GM18870 (cell line): ENCODE data around the gene TMEM86B.

Experiments
- ATAC-seq: cut with Tn5 transposase; IDR thresholded peaks from one replicate; pipeline ENCODE4 v1.9.1; 2021; ENCODE audit warnings: moderate library complexity; ENCODE audit not compliant: unreplicated experiment

TMEM86B gene

DNA sequence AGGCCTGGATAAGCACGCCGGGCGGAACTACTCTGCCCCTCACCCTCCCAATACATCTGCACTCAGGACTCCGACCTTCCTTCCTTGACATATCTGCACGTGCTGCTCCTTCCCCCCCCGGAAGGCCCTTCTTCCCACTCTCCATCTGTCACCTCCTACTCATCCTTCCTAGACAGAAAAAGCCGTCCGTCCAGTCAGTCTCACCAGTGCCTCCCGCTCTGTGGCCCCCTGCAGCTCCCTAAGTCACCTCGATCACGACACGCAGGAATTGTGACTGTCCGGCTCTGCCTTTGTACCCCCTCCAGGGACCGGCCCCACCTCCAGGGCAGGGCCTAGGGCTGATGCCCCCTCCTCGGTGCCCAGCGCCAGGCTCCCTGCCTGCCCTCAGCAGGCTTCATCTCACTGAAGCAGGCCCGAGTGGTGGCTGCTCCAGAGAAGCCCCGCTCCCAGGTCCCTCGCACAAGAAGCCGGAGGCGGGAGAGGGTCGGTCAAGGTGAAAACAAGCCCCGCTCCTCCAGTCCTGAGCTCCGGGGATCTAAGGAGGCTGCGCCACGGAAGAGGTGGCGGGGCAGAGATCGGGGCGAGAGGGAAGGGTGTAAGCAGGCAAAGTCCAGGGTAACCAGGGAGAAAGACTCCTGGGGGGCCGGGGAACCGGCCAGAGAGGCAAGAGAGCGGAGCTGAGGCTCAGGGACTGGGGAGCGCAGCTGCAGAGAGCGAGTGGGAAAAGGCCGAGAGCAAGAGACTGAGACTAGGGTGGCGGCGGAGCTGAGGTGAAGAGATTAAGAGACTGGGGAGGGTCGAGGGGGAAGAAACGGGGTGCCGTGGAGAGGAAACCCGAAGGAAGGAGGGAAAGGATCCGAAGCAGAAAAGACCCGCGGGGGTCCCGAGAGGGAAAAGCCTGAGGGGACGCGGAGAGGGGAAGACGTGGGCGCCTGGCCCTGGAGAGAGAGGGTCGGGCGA is 29.2 kb upstream of the TMEM86B start:
- no peak for ATAC-seq

DNA sequence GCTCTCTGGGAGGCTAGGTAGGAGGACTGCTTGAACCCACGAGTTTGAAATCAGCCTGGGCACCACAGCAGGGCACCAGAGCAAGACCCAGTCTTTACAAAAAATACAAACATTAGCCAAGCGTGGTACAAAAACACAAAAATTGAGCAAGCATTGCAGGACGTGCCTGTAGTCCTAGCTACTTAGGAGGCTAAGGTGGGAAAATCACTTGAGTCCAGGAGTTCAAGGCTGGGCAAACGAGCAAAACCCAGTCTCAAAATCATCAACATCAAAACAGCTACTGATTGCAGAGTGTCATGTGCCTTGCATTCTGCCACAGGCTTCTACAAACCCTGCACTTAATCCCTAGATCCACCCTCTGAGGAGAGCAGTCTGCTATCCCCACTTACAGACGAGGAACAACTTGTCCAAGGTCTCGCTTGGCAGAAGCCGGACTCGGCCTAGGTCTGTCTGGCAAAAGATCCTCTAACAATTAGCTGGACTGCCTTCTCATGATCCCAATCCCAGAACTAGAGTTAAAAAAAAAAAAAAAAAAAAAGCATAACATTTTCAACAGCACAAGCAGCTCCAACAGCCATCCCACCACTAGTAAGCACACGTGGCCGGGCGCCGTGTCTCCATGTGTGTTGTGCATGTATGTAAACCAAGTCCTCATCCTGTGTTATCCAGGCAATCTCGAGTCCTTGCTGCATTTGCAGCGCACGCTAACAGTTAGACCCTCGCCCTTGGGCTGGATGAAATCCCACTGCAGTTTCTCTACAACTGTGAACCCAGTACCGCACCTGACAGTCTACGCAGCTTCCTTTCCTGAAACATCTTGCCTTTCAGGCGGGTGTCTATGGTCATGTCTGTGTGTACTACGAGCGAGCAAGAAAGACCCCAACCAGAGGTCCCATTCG is 28.2 kb upstream of the TMEM86B start:
- no peak for ATAC-seq

DNA sequence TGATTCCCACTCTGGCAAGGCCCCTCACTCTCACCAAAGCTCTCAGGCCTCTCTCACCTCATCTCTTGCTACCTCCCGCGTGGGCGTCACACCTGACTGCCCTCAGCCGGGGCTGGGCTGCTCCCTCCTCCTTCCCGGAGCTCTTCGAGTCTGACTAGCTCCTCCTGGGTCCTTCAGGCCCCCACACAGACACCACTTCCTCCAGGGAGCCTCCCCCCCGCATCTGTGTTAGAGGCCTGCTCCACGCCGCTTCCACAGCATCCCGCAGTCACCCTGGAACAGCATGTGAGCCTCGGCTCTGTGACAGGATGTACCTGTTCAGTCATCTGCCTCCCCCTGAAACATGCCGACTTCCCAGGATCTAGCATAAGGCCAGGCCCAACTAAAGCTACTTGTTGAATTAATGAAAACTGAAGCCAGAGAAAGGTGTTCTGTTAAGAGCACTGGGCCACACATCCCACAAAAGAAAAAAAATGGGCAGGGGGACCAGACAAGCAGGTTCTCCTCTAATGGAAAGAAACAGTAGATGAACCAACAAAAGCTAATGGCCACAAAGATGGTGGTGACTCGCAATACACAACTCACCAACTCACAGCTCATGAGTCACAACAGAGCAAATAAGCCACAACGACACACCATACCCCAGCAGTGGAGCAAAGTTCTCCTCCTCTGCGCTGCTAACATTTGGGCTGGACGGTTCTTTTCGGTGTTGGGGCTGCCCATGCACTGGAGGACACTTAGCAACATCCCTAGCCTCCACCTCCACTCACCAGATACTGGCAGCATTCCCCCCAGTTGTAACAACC is 27.3 kb upstream of the TMEM86B start:
- ATAC-seq: no peak

DNA sequence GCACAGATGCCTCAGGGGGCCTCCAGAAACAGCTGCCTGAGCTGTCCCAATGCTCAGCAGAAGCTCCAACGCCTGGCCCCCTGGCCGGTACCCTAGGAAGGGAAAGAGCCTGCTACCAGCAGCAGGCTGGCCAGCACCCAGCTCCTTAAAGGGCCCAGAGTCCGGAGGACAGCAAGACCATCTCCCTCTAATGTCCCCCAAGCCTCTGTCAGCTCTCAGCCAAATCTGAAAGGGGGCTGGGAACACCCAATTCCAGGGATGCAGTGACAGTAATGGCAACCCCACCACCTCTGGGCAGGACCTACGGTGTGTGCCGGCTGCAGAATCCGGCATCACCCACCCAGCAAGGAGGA is 26.0 kb upstream of the TMEM86B start:
- ATAC-seq: no peak

DNA sequence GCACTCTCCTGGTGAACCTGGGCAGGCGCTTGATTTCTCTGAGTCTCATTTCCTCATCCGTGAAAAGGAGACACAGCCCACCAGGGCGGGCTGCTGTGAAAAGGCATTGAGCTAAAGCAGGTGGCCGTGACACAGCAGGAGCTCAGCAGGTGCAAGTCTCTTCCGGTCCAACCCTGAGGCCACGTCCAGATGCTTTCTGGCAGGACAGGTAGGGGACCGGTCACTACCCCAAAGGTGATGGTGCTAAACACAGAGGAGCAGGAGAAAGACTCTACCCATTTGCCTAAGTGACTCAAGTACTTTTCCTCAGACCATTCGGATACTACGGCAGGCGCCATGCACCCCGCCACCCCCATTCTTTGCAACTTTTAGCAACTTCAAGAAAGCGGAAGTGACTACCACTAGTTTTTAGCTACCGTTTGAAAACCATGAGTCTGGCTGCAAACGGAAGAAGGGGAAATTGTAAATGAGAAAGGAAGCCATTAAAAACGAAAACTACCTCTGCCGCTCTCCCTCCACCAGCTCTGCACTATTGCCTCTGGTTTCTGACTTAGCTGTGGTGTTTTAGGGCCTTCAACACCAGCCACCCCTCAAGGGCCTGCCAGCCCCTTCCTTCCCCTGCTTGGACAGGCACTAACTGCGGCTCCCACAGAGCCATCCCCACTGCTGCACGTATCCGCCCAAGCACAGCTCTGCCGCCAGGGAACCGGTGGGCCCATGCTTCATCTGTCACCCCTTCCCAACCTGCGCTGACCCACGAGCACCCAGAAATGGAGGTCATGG is 25.5 kb upstream of the TMEM86B start:
- no peak for ATAC-seq

DNA sequence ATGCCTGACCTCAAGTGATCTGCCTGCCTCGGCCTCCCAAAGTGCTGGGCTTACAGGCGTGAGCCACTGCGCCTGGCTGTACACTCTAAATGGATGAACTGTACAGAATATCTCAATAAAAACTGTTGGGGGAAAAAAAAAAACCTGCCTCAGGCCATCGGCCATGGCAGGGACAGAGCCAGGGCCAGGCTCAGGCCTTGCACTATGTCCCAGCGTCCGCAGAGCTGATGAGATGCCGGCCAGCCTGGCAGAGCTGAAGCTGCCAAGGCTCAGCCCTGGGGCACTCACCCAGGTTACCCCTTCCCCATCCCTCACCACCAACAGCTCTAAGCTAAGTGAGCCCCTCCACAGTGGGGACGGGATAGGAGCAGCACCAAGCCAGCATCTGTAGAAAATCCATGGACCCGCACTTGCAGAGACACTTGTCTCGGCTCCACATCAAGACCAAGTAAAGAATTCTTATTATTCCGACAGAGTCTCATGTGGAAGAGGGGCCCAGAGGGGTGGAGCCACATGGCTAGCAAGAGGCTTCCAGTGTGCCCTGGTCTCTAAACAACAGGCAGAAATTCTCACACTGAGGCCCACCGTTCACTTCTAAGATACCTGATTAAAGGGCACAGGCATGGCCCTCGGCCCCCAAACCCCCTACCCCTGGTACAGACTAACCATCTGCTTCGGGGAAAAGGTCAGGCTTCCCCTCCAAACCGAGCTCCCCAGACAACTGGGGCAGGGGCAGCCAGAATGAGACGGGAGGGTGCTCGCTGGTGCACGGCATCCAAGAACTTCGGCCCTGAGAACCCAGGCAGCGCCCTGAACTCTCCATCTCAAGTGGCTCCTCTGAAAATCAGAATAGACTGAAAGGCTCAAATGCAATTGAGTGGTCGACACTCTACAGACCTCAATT is 24.4 kb upstream of the TMEM86B start:
- no peak for ATAC-seq

DNA sequence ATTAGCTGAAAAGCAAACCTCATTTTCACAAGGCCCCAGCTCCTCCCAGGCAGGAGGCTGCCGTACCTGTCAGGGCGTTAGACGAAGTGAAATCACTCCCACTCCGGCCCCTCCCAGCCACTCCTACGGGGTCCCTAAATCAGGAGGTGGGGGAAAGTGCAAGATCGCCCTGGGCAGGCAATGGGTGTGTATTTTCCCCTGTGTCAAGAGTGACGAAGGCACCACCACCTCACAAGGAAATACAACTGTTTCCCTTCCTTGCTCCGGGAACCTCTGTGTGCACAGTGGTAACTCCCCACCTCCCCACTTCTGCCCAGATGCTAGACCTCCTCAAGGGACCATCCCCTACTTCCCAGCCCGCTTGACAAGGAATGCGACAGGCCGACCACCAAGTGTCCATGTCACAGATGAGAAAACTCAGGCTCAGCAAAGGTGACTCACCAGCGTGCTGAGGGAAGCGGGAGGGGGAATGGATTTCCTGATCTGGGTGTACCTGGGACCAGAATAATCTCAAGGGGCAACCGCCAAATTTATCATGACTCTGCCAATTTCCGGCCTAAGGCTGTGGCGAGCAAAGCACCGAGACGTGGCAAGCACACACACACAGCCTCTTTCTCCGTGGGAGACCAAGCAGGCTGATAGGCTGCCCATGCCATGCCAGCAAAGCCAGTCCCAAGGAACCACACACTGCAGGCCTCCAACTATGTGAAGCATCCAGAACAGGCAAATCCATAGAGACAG is 22.9 kb upstream of the TMEM86B start:
- ATAC-seq: no peak

DNA sequence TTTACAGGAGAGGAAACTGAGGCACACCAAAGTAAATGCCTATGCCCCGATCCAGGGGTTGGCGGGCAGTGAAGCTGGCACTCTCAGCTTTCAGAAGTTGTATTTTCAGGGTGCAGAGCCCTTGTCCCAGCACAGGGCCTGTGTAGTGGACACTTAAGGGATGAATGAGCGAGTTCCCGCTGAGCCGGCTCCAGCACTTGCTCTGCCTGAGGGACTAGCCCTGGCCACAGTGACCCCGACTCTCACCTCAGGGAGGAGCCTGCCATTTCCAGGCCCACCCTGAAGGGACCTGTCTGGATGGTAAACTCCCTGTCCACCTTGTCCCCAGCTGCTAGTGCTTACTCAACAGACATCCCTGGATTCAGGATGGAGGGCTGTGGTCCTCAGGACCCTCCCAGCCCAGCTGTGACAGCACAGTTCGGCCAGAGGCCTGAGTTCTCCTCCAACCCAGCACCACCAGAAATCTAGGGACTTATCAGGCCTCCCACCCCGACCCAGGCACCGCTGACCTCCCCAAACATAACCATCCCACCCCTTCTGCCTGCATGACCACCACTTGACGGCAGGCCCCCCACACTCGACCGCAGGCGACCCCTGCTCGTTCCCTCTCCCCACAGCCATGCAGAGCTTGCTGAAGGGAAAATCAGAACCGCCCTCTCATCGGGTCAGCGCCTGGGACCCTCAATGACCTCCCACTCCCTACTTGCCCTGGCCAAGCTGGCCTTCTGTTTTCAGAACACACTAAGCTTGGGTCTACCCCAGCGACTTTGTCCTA is 21.9 kb upstream of the TMEM86B start:
- no peak for ATAC-seq

DNA sequence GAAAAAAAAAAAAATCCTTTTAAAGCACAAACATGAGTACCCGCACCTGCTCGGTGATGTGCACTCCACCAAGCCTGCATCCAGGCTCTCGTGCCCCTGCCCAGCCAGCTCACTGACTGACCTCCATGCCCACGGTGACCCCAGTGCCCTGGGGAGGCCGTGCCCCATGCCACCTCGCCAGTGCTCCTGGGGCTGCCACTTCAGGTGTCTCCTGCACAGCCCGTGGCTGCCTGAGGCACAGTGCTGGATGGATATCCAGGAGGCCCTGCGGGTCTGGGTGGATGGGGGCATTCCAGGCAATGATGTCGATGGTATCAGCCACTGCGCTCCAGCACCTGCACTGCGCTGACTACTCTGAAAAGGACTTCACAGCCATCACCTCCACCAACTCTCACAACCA is 21.3 kb upstream of the TMEM86B start:
- ATAC-seq: no peak

DNA sequence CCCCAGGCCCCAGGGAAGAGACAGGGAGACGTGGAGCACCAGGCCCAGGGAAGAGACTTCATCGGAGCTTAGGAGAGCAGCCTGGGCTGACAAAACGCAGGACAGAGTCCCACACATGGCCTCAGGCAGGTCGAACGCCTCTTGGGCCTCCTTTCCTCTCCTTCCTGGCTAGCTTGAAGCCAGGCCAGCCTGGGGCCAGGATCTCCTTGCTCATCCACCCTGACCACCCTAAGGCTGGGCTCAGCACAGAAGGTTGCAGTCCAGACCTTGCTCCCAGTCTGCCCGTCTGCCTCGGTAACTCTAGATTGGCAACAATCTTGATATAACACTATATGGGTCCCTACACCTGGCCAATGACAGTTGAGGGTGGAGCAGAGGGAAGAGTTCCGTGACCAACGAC is 20.1 kb upstream of the TMEM86B start:
- ATAC-seq: no peak

DNA sequence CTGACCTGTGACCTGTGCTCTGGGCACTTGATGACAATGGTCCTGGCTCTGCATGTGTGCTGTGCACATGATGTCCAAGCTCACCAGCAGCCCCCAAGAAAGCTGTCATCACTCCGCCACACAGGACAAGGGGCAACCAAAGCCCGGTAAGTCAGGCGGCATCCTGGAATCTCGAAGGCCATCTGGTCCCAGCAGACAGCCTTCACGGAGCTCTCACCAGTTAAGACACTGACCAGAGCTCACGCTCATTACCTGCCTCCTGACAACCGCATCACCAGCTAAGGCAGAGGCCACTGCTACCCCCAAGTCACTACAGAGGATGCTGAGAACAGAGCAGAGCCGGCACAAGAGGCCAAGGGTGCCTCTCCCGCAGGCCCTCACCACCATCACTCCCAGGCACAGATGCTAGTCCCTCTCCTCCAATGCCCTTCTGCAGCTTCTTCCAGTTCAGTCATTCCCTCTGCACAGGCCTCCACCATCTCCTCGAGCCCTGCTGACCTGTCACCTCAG is 19.7 kb upstream of the TMEM86B start:
- no peak for ATAC-seq

DNA sequence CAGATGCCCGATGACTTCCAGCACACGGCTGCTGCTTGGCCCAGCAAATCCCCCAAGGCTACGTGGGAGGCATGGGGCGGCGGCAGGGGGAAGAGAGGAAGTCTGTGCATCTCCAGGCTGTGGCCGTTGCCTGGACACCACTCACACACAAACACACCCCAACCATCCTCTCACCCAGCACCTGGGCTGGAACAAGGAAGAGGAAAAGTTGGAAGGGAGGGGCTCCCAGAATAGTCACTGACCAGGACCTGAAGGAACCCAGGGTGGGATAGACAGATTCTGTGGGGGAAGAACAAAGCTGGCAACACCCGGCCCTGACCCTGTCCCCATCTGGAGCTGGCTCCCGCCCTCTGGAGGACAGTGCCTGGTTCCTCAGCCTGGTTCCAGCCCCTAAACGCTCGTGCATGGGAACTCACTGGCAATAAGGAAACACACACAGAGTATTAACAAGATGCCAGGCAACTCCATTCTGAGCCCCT is 19.1 kb upstream of the TMEM86B start:
- no peak for ATAC-seq

DNA sequence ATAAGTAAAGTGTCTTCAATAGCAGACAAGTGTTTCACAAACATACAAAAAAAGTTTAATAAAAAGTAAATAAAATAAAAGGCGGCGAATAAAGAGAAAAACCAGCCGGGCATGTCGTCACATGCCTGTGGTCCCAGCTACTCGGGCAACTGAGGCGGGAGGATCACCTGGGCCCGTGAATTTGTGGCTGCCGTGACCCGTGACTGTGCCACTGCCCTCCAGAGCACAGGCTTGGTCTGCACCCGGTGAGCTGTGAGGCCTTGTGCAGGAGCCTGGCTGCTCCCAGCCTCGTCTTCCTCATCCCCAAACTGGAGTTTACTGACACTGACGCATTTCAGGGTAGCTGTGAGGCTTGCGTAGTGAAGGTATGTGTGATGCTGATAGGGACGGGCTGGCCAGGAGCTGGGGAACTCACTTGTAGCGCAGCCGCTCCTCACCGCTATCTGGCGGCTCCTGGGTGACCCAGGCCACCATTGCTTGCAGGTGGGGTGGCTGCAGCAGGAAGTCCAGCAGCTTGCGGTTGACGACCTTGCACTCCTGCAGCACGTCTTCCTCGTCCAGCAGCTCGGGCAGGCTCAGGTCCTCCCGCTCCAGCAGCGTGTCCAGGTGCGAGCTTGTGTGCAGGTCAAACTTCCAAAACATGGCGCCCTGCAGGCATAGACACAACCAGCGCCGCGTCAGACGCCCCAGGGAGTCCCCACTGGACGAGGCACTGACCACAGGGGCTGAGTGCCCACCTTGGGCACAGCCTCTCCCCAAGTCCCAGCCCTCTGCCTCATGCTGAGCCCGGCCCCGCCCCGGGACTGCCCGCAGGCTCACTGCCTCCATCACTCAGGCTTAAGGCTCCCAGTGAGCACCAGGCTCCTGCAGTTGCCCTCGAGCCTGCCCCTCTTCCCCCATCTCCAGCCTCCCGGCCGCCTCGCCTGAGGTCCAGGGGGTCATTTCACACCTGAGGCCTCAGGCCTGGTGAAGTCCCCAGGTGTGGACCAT is 18.2 kb upstream of the TMEM86B start:
- no peak for ATAC-seq

DNA sequence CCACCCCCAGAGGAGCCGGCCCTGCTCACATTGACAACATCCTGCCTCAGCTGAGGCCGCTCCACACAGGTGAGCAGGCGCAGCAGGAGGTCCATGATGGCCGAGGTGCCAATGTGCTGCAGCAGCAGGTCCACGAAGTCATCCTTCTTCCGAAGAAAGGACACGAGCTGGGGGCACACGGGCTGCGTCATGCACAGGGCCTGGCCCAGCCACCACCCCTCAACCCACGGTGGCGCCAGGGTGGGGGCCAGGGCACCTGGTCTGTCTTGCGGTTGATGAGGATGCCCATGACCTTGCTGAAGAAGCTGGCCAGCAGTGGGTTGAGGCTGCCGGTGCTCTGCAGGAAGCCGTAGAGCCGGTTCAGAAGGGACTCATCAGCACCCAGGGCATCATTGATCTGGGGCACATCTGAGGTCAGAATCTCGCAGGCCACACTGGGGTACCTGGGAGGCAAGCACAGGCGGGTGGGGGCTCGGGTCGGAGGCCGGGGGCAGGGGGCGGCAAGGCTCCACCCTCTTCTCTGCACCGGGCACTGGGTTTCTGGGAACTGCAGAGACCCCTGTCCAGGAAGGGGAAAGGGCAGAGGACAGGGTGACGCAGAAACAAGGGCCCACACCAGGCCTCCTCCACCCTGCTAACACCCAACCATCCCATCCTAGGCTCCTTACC is 16.8 kb upstream of the TMEM86B start:
- no peak for ATAC-seq

DNA sequence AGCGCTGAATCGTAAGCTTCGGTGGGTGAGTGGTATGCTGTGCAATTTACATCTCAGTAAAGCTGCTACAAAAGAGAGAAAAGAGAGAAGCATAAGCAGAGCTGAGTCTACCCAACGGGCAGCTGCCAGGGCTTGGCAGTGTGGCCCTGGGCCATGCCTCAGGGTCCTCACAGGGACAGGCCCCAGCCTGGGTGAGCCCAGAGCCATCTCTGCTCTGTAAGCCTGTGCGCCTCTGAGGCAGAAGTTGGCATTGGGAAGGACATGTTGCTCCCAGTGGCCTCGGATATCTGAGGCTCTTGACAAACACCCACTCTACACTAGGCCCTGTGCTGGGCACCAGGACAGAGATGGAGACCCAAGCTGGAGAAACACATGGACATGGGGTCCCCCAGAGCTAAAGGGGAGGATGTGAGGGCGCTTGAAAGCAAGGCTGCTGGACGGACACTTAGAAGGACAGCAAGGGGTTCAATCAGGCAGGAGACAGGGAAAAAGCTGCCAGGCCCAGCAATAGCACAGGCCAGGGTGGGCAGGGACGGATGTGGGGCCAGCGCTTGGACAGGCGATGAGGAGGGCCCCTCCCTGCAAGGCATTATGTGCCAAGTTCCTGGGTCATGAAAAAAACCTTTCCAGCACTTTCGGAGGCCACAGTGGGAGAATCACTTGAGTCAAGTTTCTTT is 15.6 kb upstream of the TMEM86B start:
- no peak for ATAC-seq
